Activated naive CD8-positive, alpha-beta T cell treated with anti-CD3 and anti-CD28 coated beads for 36 hours (primary cell): ENCODE data around the gene TFAP2E. TPM values are rescaled to one million over a fixed set of nuclear protein-coding genes. Genes with fewer than 3 reads are reported as not detected.
A peak's percentile ranks its signal among the peaks of the same experiment; 100 is the strongest.

Source experiments
- DNase-seq: peaks from one replicate; pipeline ENCODE4 v3.0.0; 2021
- H3K27ac Mint-ChIP-seq: one replicate; pipeline ENCODE4 v1.8.0; 2022; ENCODE audit warnings: mild to moderate bottlenecking, moderate library complexity, mixed read lengths
- H3K27me3 Mint-ChIP-seq: one replicate; pipeline ENCODE4 v1.8.0; 2022; ENCODE audit warnings: mild to moderate bottlenecking, mixed read lengths
- H3K36me3 Mint-ChIP-seq: one replicate; pipeline ENCODE4 v1.8.0; 2021; ENCODE audit warnings: mild to moderate bottlenecking, mixed read lengths
- H3K4me1 Mint-ChIP-seq: one replicate; pipeline ENCODE4 v1.8.0; 2021; ENCODE audit warnings: mixed read lengths
- H3K4me3 Mint-ChIP-seq: one replicate; pipeline ENCODE4 v1.8.0; 2022; ENCODE audit warnings: mild to moderate bottlenecking, moderate library complexity, mixed read lengths
- H3K9me3 Mint-ChIP-seq: one replicate; pipeline ENCODE4 v1.8.0; 2022; ENCODE audit warnings: mixed read lengths
- total RNA-seq, 2 experiments: library from RNA; stranded (reverse); gene quantifications; one replicate each; pipeline ENCODE4 v1.2.3, GENCODE V29; 2021

TFAP2E gene
- total RNA-seq, 2 experiments from 2014 or later: 0.27 to 0.32 TPM

DNA sequence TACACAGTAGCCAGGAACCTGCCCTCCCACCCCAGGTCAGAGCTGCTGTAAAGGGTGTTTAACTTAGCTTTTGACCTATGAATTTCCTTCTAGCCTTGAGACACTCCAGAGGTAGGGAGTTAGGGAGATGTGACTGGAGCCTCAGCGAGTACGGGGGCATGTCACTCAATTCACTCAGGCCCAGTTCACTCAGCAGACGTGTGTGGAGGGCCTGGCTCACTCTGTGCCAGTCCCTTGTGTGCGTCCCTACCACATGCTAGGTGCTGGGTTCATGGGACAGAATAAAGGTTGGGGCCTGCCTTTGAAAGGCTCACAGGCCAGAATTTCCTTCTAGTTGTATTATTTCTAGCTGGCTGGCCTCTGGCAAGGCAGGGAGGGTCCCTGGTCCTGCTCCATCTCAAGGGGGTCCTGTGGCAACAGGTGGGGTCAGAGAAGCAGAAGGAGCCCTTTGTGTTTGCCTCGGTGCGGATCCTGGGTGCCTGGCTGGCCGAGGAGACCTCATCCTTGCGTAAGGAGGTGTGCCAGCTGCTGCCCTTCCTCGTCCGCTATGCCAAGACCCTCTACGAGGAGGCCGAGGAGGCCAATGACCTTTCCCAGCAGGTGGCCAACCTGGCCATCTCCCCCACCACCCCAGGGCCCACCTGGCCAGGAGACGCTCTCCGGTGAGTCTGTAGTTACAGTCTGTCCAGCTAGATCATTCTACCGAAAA is 11.0 kb upstream of the TFAP2E start:
- DNase-seq: no peak
- peaks cover 9% of the 10 kb centered on the region for H3K36me3 Mint-ChIP-seq
- H3K4me1 Mint-ChIP-seq: peaks cover 32% of the 10 kb centered on the region
- H3K27me3 Mint-ChIP-seq: no peaks in the 10 kb centered on the region
- no peak overlapping the region for H3K4me3 Mint-ChIP-seq
- no peak overlapping the region for H3K27ac Mint-ChIP-seq
- no peaks in the 10 kb centered on the region for H3K9me3 Mint-ChIP-seq

DNA sequence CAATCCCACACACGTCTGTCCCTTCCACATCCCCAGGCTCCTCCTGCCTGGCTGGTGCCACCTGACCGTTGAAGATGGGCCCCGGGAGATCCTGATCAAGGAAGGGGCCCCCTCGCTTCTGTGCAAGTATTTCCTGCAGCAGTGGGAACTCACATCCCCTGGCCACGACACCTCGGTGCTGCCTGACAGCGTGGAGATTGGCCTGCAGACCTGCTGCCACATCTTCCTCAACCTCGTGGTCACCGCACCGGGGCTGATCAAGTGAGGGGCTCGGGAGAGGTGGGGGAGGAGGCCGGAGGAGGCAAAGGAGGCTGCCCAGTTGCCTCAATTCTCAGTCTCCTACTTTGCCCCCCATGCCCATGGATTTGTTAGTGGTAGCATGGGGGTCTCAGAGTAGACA is 9.9 kb upstream of the TFAP2E start:
- Mint-ChIP-seq H3K4me3 (no peak overlapping the region), H3K4me1 (peaks cover 30% of the 10 kb centered on the region), H3K9me3 (no peaks in the 10 kb centered on the region), H3K36me3 (peaks cover 9% of the 10 kb centered on the region), H3K27me3 (no peaks in the 10 kb centered on the region), H3K27ac (no peak overlapping the region)
- no peak for DNase-seq

DNA sequence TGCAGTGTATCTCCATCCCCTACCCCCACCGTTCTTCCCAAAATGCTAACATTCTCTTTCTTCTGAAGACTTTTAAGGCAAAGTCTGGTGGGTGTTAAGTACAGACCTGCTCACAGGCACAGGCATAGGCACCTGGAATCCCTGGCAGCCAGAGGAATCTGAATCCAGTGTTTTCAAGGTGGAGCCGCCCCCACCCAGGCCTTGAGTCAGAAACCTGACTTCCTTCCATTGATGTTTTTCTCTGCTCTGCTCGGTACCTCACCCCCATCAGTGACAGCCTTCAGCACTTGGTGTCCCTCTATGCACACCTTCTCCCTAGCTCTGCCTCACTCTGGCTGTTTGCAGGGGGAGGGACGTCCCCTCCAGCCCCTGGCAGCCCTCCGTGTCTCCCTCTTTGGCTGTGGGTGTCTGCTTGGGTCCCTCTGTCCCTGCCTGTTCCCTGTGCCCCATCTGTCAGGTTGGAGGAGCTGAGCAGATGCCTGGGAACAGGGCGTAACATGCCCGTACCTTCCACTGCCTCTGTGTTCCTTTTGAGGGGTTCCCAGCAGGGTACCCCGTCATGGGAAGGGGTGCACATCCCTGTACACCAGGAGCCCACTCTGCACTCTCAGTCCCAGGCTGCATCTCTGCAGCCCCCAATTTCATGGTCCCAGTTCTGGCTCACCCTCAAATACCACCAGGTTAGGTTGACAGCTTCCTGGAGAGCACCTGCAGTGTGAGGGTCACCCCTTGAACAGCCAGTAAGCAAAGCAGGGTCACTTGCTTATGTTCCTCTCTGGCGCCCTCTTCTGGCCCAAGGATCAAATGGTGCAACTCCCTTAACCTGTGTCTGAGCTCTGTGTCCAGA is 8.9 kb upstream of the TFAP2E start:
- DNase-seq: peak; percentile 73
- Mint-ChIP-seq H3K9me3 (no peaks in the 10 kb centered on the region), H3K27ac (no peak overlapping the region), H3K4me1 (peaks cover 24% of the 10 kb centered on the region), H3K4me3 (no peak overlapping the region), H3K27me3 (no peaks in the 10 kb centered on the region), H3K36me3 (peaks cover 9% of the 10 kb centered on the region)

DNA sequence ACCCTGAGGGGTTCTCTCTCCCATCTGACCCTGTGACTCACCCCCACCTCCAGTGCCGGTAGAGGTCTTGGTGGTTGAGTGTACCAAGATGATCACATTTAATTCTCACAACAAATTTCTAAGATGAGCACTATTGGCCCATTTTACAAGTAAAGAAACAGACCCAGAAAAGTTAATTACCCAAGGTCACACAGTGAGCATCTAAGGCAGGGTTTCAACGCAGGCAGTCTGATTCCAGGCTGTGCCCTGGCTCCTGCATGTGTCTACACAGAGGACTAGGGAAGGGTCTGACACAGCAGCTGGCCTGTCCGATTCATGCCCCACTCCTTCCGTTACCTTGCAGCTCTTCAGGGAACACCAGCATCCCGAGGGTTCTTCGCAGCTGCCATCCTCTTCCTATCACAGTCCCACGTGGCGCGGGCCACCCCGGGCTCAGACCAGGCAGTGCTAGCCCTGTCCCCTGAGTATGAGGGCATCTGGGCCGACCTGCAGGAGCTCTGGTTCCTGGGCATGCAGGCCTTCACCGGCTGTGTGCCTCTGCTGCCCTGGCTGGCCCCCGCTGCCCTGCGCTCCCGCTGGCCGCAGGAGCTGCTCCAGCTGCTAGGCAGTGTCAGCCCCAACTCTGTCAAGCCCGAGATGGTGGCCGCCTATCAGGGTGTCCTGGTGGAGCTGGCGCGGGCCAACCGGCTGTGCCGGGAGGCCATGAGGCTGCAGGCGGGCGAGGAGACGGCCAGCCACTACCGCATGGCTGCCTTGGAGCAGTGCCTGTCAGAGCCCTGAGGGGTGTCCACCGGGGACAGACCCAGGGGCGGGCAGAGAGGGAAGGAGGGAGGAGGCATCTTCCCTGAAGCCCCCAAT is 8.0 kb upstream of the TFAP2E start:
- no peak for DNase-seq
- Mint-ChIP-seq H3K9me3 (no peaks in the 10 kb centered on the region), H3K27ac (no peak overlapping the region), H3K4me1 (peaks cover 15% of the 10 kb centered on the region), H3K27me3 (no peaks in the 10 kb centered on the region), H3K36me3 (peaks cover 9% of the 10 kb centered on the region), H3K4me3 (no peak overlapping the region)

DNA sequence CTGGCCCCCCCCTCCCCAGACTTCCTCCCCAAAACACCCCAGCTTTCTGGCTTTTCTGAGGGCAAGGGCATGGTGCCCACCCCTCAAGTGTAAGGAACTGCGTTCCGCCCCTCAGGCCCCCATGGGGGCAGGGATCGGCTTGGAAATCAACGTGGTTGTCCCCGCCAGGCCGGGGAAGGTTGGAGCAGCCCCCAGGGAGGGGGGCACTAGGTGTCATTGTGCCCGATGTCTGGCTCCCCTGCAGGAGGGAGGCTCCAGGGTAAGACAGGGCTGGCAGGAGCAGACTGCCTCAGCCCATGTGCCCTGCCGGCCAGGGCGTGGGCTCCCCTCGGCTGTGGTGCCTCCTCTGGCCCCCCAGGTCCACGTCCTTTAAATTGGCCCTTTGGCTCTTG is 7.4 kb upstream of the TFAP2E start:
- H3K27me3 Mint-ChIP-seq: no peaks in the 10 kb centered on the region
- no peaks in the 10 kb centered on the region for H3K9me3 Mint-ChIP-seq
- H3K4me1 Mint-ChIP-seq: peaks cover 15% of the 10 kb centered on the region
- peaks cover 9% of the 10 kb centered on the region for H3K36me3 Mint-ChIP-seq
- H3K4me3 Mint-ChIP-seq: no peak overlapping the region
- DNase-seq: no peak
- no peak overlapping the region for H3K27ac Mint-ChIP-seq

DNA sequence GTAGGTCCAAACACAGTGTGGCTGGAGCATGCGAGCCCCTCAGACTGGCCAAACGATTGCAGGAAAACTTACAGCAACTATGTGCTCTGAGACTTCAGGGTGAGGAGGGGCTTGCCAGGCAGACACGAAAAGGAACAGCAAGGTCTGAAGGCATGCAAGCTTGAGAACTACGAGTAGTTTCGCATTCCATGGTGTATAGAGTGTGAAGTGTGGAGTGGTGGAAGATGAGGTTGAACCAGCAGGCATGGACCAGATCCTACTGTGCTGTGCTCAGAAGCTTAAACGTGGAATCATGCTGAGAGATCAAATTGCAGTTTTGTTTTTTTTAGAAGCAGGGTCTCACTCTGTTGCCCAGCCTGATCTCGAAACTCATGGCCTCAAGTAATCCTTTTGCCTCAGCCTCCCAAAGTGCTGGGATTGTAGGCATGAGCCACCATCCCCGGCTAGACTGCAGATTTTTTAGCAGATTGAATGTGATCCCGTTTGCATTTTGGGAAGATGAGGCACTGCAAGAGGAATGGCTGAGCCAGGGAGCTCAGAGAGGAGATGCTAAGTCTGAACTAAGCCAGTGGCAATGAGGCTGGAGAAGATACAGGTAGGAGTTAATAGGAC is 5.1 kb upstream of the TFAP2E start:
- Mint-ChIP-seq H3K9me3 (no peaks in the 10 kb centered on the region), H3K27me3 (no peaks in the 10 kb centered on the region), H3K4me3 (no peak overlapping the region), H3K27ac (no peak overlapping the region), H3K36me3 (peaks cover 7% of the 10 kb centered on the region), H3K4me1 (peaks cover 5% of the 10 kb centered on the region)
- no peak for DNase-seq

DNA sequence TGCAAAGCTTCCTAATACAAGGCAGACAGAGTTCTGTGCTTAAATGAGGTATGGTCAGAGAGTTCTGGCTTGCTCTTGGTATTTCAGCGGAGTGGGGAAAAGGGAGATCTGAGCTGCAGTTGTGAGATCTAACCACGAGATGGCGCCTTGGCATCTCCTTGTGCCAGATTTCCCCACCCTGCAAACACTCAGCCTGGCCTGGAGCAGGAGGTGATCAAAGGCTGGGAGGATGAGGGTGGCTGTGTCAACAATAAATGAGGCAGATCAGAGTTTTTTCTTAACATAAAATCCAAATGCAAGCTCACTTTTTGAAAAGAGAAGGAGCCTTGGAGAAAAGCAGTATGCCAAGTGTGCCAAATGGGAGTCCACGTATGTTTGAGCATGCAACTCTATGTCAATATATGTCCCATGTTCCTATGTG is 4.1 kb upstream of the TFAP2E start:
- H3K27me3 Mint-ChIP-seq: no peaks in the 10 kb centered on the region

DNA sequence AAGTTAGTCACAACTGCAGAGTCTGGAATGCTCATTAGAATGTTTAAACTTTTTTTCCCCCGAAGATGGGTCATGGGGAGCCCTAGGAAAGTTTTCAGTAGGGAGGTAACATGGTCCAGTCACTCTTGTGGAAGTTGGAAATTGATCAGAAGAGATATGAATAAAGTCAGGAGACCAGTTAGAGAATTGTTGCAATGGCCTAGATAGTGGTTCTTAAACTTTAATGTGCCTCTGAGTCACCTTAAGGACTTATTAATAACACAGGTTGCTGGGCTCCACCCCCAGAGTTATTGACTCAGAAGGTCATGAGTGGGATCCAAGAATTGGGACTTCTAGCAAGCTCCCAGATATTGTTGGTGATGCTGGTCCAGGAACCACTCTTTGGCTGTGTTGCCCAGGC is 3.2 kb upstream of the TFAP2E start:
- Mint-ChIP-seq H3K27me3 (peaks cover 3% of the 10 kb centered on the region), H3K36me3 (no peaks in the 10 kb centered on the region), H3K4me3 (no peak overlapping the region), H3K27ac (no peak overlapping the region), H3K4me1 (no peaks in the 10 kb centered on the region), H3K9me3 (no peaks in the 10 kb centered on the region)
- no peak for DNase-seq

More for the DNA sequence above, 4.1 kb upstream of the TFAP2E start:
- Mint-ChIP-seq H3K4me1 (peaks cover 2% of the 10 kb centered on the region), H3K4me3 (no peak overlapping the region), H3K36me3 (peaks cover 7% of the 10 kb centered on the region), H3K9me3 (no peaks in the 10 kb centered on the region), H3K27ac (no peak overlapping the region)
- peak; percentile 54 for DNase-seq

DNA sequence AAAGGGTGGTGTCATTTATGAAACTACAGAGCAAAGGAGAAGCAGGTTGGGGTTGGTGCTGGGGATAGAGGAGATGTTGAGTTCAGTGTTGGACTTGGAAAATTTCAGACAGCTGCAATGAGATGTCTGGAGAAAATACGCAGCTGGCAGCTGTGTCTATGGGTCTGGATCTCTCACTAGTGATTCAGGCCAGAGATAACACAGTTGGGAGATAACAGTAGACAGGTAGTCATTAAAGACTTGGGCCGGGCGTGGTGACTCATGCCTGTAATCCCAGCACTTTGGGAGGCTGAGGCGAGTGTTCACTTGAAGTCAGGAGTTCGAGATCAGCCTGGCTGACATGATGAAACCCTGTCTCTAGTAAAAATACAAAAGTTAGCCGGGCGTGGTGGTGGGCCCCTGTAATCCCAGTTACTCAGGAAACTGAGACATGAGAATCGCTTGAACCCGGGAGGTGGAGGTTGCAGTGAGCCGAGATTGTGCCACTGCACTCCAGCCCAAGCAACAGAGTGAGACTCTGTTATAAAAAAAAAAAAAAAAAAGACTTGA is 2.5 kb upstream of the TFAP2E start:
- no peak overlapping the region for H3K4me3 Mint-ChIP-seq
- H3K4me1 Mint-ChIP-seq: no peaks in the 10 kb centered on the region
- H3K36me3 Mint-ChIP-seq: no peaks in the 10 kb centered on the region
- H3K27me3 Mint-ChIP-seq: peaks cover 8% of the 10 kb centered on the region
- no peak overlapping the region for H3K27ac Mint-ChIP-seq
- no peaks in the 10 kb centered on the region for H3K9me3 Mint-ChIP-seq
- DNase-seq: no peak

DNA sequence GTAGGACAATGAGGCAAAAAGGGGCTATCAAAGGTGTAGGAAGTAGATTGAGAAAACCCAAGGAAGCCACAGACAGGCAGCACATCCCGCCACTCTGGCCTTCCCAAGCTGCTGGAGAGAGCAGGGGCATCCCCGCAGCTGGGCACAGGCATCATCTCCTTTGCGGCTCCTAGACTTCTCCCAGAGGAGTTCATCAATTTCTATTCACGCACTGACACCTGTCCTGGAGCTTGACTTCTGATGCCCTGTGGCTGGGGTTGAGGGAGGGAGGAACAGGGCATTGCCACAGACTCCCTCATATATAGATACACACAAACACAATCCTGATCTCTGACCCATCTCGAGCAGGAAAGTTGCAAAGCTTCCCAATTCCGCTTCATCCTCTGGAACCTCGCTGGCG is 1.9 kb upstream of the TFAP2E start:
- H3K4me3 Mint-ChIP-seq: no peak overlapping the region
- H3K4me1 Mint-ChIP-seq: peaks cover 3% of the 10 kb centered on the region
- DNase-seq: no peak
- no peaks in the 10 kb centered on the region for H3K36me3 Mint-ChIP-seq
- no peaks in the 10 kb centered on the region for H3K9me3 Mint-ChIP-seq
- H3K27me3 Mint-ChIP-seq: peaks cover 13% of the 10 kb centered on the region
- no peak overlapping the region for H3K27ac Mint-ChIP-seq

DNA sequence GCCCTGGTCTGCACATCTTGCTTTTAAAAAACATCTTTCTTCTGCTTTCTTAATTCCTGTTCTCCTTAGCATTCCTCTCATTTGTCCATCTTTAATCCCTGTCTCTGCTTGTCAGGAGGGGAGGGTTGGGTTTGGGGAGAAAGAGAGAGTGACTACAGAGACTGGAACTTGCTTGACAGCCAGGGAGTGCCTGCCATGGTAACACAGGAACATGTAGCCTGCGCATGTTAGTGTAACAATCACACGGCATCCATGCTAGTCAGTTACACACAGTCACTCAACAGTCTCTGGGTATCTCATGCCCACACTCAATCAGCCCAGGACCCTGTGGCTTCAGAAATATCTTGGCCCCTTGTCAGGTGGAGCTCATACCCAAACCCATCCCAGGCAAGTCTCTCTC is 818 bp upstream of the TFAP2E start:
- Mint-ChIP-seq H3K4me3 (no peak overlapping the region), H3K27ac (no peak overlapping the region), H3K27me3 (peaks cover 16% of the 10 kb centered on the region), H3K36me3 (no peaks in the 10 kb centered on the region), H3K4me1 (peaks cover 7% of the 10 kb centered on the region), H3K9me3 (no peaks in the 10 kb centered on the region)
- no peak for DNase-seq

DNA sequence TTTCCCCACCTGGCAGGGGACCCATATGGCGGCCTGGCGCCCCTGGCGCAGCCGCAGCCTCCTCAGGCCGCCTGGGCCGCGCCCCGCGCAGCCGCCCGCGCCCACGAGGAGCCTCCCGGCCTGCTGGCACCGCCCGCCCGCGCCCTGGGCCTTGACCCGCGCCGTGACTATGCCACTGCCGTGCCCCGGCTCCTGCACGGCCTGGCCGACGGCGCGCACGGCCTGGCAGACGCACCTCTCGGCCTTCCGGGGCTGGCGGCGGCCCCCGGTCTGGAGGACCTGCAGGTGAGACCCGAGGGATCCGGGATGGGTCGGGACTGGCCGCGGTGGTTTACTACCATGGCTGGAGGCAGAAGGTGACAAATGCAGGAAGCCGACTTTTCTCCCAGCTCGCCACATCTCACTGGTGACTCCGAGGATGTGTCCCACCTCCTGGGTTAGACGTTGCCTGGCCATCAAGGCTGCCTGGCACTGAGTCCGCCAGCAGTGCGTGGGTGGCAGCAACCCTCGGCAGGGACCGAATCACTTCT is 1.1 kb downstream of the TFAP2E start:
- Mint-ChIP-seq H3K4me3 (no peak overlapping the region), H3K36me3 (no peaks in the 10 kb centered on the region), H3K27me3 (peaks cover 16% of the 10 kb centered on the region), H3K4me1 (peaks cover 17% of the 10 kb centered on the region), H3K27ac (no peak overlapping the region), H3K9me3 (no peaks in the 10 kb centered on the region)
- DNase-seq: no peak

DNA sequence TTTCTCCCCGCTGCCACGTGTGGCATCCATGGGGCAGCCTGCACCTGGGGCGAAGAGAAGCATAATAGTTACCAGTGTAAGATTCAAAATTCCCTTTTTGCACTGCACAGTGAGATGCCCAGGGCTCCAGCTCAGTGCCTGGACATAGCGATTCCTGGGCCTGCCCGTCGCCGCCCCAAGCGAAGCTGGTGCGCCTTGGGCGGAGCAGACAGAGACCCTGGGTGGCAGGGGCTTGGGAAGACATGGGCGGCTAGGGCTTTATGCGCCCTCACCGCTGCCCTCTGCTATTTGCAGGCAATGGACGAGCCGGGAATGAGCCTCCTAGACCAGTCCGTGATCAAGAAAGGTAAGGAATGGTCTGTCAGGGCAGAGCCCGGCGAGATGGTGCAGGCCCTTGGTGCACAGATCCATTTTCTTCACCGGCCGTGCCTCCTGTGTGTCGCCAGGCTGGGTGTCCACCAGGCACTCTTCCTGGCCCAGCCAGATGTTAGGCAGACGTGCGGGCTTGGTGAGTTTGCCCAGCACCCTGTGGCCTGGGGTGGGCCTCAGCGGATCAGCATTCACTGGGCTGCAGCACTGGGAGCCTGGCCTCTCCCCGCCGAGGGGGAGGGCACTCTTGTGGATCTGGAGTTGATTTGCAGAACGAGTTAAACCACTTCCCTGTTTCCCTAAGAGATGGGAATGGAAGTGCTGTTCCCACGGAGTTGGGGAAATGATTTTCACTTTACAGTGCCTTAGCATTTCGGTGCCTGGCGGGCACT is 1.7 kb downstream of the TFAP2E start:
- no peak overlapping the region for H3K27ac Mint-ChIP-seq
- H3K9me3 Mint-ChIP-seq: no peaks in the 10 kb centered on the region
- H3K36me3 Mint-ChIP-seq: no peaks in the 10 kb centered on the region
- peaks cover 17% of the 10 kb centered on the region for H3K4me1 Mint-ChIP-seq
- H3K4me3 Mint-ChIP-seq: no peak overlapping the region
- H3K27me3 Mint-ChIP-seq: peaks cover 16% of the 10 kb centered on the region
- DNase-seq: no peak
